ENCODE data around the gene ADORA2B.

GRCh38 chr17:16019347-16019746, 74.4 kb downstream of the ADORA2B start:
- TF ChIP-seq, protein P1, sequence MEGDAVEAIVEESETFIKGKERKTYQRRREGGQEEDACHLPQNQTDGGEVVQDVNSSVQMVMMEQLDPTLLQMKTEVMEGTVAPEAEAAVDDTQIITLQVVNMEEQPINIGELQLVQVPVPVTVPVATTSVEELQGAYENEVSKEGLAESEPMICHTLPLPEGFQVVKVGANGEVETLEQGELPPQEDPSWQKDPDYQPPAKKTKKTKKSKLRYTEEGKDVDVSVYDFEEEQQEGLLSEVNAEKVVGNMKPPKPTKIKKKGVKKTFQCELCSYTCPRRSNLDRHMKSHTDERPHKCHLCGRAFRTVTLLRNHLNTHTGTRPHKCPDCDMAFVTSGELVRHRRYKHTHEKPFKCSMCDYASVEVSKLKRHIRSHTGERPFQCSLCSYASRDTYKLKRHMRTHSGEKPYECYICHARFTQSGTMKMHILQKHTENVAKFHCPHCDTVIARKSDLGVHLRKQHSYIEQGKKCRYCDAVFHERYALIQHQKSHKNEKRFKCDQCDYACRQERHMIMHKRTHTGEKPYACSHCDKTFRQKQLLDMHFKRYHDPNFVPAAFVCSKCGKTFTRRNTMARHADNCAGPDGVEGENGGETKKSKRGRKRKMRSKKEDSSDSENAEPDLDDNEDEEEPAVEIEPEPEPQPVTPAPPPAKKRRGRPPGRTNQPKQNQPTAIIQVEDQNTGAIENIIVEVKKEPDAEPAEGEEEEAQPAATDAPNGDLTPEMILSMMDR (IDR thresholded peaks at IDR 0.05; ENCODE audit: low read depth, low read length): no peak
- TF ChIP-seq EZH2phosphoT487 (IDR thresholded peaks at IDR 0.05; ENCODE audit: low read depth): no peak

All from OCI-LY3 (cell line).